Endothelial cell of hepatic sinusoid (primary cell): Measurements from ENCODE around the gene LNPEP.

ENCODE experiments used
- in situ Hi-C: cut with HindIII; loops from 2 replicates; pipeline ENCODE4 v1.10.0; 2017; ENCODE audit warnings: low sequenced_read_pairs

The LNPEP gene

DNA sequence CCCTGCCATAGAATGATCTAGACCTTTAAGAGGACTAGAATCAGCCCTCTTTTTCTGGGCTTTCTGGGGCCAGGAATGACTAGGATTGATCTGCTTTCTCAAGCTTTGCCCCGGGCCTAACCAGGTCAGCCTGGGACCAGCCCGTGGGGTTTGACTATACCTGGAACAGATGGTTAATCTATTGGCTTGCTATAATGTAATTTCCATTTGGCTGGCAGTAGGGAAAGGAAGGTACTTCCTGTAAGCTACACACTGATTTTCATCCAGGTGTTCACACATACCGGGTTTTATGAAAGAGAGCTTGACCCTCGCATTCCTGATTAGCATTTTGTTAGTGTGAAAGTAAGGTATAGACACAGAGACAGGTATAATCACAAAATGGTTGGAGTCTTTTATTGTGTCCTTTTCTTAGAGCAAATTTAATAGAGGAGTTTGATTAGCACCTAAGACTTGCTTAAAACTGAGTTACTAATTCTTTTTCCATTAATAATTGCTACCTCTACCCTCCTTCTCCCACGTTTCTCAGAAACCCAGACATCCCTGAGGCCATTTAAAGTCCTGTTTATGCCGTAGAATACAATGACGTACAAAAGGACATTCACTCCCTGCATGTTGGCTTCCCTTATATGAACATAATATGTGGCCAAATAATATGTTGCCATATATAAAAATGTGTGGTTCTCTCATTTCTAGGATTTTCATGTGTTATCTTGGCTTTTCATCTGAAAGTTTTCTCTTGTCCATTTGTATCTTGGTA is 17.3 kb downstream of the LNPEP start:
- in situ Hi-C loops: no loop called here

DNA sequence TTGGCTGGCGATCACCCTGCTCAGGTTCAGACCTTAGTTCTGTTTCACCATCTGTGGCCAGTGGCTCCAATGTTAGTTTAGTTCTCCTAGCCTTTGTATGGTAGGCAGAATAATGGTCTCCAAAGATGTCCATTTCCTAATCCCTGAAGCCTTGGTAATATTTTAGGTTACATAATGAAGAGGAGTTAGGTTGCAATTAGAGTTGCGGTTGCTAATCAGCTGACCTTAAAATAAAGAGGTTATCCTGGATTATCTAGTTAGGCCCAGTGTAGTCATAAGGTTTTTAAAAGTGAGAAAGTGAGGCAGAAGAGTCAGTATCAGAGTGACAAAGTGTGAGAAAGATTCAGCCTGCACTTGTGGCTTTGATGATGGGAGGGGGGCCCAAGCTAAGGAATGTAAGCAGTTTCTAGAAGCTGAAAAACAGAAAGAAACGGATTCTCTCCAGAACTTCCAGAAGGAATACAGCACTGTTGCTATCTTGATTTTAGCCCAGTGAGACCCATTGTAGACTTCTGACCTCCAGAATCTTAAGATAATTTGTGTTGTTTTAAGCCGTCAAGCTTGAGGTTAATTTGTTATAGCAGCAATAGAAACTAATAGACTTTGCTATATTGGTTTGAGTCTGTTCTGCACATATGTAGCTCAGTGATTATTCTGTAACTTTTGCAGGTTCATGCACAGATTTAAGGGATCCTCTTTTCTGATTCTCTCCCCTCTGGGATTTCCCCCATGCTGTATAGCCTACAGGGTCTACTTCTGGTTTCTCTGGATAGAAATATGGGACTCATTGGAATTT is 21.6 kb downstream of the LNPEP start:
- in situ Hi-C loops: no loop called here

DNA sequence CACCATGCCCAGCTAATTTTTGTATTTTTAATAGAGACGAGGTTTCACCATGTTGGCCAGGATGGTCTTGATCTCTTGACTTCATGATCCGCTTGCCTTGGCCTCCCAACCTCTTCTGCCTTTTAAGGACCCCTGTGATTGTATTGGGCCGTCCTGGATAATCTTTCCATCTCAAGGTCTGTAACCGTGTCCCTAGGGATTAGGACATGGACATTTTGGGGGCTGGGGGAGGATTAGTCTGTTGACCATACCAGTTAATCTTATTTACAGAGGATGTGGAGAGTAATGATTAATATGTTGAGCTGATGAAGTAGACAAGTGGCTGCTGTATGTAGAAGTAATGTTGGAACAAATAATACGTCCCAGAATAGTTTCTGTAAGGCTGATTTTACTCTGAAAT is 23.1 kb downstream of the LNPEP start:
- in situ Hi-C loops: no loop called here

DNA sequence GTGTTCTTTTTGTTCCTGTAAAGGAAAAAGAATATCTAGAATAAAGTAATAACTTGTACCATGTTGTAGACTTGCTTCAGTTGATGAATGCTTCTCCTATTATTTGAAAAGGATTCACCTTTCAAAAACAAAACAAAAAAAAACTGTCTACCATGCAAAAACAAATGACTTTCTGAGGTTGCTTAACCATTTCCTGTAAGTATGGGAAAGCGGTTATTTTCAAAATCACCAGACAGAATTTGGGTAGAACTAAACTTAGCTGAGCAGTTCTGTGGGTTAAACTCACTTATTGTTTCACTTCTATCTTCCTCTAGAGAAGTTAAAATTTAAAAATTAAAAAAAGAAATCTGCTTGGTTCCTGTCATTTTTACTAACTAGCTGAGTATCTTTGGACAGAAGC is 25.2 kb downstream of the LNPEP start:
- in situ Hi-C loops: no loop called here

DNA sequence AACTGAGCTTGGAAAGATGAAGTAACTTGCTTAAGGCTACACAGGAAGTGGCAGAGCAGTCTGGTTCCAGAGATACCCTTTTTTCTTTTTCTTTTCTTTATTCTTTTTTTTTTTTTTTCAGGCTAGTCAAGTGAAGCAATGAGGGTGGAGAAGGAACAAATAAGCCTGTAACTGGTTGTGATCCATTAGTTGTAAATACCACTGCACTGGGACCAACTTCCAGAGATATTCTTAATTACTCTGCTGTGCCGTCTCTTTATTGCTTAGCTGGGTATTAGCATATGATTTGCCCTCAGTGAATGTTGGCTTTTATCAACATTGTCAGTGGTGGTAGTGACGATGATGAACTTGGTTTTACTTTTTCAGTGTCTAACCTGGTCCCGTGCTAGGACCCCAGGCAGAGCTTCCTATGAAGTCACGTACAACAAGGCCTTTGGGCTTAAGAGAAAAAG is 26.7 kb downstream of the LNPEP start:
- in situ Hi-C loops: no loop called here

DNA sequence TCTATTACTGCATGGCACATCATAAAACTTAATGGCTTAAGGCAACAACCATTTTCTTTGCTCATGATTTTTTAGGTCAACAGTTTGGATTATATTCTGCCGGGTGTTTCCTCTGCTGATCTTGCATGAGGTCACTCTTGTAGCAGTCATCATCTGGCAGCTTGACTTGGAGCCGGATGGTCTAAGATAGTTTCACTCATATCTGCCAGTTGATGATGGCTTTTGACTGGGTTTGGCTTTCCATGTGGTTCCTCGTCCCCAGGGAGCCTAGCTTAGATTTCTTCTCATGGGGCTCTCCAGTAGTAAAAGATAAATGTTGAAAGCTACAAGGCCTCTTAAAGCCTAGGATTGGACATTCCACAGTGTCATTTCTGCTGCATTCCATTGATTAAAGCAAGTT is 27.4 kb downstream of the LNPEP start:
- in situ Hi-C loops: no loop called here

DNA sequence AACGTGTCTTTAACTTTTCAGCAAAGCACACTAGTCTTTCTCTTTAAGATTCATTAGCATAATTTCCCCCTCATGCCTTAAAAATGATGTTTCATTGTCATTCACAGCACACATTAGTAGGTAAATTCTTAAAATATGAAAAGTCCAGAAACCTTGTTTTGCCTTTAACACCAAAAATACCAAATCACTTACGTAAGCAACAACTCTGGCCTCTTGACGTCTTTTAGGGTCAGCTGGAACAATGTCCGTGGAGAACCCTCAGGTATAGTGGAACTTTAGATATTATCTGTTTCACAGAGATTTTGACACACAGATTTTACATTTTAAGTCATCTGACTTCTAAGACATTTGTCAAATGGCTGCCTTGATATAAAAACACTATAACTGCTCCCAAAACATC is 30.9 kb downstream of the LNPEP start:
- in situ Hi-C loops: no loop called here

DNA sequence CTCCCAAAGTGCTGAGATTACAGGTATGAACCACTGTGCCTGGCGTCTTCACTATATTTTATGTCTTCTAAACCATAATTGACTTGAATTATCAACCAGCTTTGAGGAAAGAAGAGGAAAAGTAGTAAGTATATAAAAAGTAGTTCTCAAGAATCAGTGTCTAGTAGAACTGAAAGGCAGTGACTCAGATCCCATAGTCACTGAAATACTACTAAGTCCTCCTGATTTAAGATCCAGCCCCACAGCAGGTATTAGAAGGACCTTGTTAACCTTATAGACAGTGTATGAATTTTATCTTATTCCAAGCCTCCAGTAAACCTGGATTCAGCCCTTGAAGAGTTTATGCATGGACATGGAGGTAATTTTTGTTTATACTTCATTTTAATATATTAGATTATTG is 31.5 kb downstream of the LNPEP start:
- in situ Hi-C loops: no loop called here

DNA sequence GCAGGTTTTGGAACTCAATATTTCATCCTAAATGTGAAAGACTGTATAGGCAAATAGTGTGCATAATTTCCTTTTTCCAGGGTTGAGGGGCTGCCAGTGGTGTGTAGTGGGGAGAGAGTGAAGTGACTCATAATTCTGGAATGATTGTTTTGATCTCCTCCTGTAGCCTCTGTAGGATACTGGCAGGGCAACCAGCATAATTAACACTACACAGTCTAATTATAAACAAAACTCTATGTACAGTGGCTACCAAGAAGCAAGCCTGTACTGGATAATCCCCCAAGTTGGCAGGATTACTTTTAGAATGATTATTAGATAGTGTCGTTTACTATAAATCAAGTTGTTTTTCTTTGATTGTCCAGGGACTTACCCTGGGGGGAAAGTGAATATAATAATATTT is 32.2 kb downstream of the LNPEP start:
- in situ Hi-C loops: no loop called here

DNA sequence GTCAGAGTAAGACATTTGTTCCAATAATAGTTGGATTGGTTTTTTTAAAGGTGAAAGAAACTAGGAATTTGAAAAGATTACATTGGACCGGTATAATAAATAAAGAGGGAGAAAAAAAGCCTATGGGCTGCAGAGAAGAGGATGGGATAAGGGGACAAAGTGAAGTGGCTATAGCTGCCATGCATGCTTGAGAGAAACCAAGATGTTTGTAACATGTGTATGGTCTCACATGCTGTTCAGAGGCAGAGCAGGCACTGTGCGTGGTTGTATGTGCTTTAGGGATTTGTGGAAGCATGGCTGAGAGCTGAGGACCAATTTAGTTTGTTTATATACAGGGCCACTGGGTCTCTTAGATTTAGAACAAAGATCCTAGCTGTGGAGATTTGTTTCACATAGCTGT is 32.7 kb downstream of the LNPEP start:
- in situ Hi-C loops: no loop called here

DNA sequence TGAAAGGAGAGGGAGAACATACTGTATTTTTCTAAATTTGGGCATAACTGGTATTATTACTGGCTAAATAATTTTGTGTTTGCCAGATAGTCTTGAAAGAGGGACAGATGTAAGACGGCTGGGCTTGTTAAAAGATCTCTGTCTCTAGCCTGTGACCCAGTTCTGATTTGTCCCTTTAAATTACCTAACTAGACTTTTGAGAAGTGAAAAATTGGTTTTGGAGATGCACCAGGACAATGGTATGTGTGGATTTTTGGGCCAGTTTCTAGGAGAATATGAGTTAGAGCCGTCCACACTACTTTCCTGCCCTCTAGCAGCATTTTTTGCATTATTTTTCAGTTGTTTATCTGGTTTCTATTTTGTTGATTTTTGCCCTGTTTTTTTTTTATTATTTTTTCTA is 33.5 kb downstream of the LNPEP start:
- in situ Hi-C loops: no loop called here

DNA sequence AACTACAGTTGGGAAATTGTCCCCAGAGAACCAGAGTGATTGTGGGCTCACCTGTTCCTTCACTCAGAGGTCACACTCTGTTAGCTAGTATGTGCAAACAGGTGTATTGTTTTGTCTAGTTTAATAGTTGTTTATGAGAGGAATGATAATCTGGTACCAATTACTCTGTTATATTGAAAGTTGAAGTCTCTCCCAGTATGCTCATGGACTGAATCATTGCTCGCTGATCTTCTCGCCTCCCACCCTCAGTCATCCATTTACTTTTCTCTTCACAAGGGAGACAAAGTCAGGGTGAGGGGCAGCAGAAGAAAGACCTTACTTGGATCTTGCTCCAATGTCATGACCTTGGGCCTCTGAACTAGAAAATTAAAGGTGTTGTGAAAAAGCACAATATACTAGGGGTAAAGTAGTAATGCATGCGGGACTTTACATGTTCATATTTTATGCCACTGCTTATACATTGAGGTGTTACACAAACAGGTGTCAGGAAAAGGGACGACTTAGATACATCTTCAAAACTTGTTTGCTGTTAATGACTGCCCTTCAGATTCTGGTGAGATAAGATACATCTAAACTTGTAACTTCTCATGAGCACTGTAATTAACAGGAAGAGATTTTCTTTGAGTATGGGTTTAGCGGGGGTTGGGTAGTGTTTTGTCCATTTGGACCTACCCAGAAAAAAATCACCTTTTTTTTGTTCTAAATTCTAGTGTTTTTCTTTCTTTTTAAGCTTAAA is 36.9 kb downstream of the LNPEP start:
- in situ Hi-C loops: no loop called here

DNA sequence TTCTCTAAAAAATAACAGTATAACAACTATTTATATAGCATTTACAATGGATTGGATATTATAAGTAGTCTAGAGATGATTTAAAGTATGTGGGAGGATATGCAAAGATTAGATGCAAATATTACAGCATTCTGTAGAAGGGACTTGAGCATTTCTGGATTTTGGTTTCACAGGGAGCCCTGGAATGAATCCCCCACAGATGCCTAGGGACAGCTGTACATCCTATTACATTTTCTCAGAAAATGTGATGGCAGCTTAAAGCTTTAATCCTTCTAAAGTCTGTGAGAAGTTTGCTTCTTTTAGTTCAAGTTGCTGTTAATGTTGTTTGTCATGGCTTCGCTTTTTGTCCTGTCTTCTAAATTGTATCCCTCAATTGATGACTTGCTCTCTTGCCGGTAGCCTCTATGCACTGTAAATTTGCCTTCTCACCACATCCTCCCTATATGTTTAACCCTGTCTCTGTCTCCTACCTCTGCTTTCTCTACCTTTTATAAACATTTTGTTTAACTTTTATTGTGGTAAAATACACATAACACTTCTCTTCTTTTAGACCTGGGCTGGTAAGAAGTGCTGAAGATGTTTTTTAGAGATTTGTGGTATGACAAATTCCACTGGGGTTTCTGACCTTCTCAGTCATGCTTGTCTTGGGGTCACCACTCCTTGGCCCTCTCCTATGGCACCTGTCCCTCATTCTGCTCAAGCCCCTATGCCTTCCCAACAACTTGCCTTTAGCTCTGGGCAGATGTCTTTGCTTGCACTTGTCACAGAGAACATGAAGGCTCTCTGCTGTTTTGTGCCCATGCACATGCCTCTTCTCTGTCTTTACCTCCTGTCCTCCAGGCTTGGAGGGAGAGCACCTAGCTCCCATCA is 37.9 kb downstream of the LNPEP start:
- in situ Hi-C loops: no loop called here

DNA sequence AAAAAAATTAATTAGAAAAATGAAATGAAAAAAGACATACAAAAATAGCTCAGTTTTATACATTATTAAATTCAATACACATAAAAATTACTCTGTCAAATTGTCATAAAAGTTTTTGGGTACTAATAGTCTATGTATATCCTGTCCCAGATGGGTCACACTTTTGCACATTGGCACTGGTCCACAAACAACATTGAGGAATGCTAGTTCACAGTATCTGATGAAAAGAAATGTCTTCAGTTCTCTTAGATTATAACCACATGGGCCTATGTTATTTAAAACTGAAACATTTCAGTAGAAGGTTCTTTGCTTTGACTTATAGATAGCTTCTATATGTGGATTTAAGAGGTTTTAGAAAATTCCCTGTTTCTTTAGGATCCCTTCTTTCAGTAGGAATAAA is 39.8 kb downstream of the LNPEP start:
- in situ Hi-C loops: no loop called here

DNA sequence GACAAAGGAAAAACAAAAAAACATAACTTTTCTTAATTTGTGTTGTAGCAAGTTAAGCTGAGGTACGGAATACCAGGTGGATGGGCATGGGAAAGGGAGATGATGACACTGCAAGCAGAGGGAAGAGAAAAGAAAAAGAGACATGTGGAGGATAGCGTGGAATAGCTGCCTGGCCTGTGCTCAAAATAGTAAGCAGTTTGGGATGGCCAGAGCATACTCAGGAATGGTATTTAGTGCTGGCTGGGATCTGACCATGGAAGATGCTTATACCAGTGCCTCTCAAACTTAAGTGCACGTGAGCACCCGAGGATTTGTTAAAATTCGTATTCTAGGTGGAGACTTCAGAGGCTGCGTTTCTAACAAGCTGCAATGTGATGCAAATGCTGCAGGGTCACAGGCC is 41.3 kb downstream of the LNPEP start:
- in situ Hi-C loops: no loop called here

DNA sequence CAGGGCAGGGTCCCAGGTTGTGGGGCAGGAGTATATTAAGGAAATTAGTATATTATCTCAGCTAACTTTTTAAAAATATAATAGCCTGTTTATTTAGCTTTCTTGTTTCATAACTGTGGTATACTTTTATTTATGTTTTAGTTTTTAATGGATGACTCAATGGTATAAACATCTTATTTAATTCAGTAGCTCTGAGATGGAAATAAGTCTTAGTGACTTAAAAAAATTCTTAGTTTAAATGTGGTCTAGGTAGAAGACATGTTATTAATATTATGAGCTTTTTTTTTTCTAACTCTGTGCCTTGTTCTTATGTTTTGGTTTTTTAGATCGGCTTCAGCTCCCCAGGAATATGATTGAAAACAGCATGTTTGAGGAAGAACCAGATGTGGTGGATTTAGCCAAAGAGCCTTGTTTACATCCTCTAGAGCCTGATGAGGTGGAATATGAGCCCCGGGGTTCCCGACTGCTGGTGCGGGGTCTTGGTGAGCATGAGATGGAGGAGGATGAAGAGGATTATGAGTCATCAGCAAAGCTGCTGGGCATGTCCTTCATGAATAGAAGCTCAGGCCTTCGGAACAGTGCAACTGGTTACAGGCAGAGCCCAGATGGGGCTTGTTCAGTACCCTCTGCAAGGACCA is 43.1 kb downstream of the LNPEP start:
- in situ Hi-C loops: no loop called here

DNA sequence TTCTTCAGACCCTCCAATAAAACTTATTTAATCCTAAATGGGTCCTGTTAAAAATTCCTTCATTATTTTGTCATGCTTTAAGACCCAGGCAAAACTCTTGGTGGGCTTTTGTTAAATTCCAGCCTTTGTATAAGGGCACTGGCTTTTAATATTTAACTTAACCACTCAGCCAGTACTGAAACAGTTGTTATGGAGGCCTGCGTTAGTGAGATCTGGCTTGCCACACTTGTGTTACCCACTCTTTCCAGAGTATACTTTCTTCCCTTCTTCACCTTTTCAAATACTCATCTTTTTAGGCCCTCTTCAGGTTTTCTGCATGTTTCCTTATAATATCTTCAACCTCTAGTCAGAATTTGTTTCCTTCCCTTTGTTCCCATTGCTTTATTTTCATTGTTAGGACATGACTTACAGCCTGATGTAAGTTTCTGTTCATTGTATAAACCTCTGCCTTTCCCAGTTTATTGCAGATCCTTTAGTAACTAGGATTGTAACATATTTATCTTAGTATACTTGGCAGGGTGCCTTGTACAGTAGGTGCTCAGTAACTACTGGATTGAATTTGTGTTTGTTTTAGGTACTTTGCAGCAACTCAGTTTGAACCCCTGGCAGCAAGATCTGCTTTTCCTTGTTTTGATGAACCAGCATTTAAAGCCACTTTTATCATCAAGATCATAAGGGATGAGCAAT is 48.8 kb downstream of the LNPEP start:
- in situ Hi-C loops: no loop called here

DNA sequence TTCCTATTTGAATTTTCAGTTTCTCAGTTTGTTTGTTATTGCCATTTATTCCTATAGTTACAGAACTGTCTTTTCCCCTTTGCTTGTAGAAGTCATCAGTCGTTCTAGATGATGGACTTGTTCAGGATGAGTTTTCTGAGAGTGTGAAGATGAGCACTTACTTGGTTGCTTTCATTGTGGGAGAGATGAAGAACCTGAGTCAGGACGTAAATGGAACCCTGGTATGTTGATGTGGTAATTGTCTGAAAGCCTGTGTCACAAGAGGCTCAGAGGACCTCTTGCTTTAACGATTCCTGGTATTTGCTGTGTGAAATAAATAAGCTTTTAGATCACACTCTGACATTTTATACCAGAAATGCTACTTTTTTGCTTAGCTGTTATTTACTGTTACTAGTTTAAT is 50.6 kb downstream of the LNPEP start:
- in situ Hi-C loops: no loop called here

DNA sequence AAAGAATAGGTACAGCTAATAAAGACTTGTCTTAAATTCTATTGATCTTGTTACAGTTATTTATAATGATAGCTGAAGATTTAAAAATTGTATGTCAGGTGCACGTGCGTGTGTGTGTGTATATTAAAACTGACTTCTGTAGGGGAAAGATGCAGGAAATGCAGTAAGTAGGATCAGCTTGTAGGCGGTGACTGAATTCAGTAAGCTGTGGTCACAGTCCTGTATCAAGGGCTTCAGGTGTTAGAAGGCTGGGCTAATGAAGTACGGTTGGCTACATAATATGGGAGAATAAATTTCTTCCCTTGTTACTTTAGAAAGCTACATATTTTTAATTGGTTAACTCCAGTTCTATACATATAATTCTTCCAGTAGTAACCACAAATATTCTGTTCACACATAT is 54.2 kb downstream of the LNPEP start:
- in situ Hi-C loops: no loop called here

DNA sequence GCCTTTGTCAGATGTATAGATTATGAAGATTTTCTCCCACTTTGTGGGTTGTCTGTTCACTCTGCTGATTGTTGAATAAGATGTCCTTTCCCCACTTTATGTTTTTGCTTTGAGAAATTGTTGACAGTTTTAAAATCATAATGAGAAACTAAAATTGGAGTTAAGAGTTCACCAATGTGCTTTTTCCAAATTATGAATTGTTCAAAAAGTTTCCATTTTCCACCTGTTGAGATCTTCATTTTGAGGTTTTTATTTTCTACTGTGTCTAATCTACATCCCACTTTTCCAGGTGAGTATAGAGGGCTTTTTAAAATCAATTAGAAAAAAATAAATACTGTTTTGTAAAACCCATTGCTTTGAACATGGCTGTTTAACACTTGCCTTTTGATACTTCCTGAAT is 55.8 kb downstream of the LNPEP start:
- in situ Hi-C loops: no loop called here
